Measurements from ENCODE around the gene SAMD8.

Gene SAMD8

DNA sequence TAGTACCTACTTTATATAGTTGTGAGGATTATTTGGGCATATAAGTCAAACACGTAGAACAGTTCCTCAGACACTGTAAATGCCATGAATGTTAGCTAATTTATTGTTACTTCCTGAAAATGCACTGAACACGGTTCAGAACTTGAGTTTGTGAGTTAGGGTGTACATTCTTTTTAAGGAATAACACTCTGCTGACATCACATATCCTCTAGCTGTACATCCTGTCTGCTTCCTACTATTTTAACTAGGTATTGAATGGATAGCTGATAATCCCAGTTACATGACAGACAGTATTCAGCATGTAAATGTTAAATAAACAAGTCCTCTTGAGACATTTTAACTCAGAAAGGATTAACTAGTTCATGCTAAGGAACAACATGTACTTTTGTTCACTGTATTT, 16.0 kb downstream of the SAMD8 start:
- TF ChIP-seq, protein P1, sequence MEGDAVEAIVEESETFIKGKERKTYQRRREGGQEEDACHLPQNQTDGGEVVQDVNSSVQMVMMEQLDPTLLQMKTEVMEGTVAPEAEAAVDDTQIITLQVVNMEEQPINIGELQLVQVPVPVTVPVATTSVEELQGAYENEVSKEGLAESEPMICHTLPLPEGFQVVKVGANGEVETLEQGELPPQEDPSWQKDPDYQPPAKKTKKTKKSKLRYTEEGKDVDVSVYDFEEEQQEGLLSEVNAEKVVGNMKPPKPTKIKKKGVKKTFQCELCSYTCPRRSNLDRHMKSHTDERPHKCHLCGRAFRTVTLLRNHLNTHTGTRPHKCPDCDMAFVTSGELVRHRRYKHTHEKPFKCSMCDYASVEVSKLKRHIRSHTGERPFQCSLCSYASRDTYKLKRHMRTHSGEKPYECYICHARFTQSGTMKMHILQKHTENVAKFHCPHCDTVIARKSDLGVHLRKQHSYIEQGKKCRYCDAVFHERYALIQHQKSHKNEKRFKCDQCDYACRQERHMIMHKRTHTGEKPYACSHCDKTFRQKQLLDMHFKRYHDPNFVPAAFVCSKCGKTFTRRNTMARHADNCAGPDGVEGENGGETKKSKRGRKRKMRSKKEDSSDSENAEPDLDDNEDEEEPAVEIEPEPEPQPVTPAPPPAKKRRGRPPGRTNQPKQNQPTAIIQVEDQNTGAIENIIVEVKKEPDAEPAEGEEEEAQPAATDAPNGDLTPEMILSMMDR (IDR thresholded peaks at IDR 0.05) = no peak

DNA sequence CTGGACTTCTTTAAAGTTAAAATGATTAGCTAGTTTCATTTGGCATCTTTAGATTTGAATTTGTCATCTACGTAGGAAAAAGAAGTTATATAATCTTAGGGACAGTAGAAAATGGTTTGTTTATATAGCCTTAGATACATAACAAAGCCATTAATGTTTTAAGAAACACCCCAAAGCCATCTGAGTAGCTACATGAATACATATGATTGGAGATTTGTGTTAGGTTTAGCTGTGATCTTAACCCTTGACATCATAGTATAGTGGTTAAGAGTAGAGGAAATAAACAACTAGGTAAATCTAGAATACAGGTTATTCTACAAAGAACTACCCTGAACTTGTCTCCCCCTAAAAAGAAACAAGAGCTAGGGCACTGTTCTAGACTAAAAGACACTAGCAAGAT, 18.1 kb downstream of the SAMD8 start:
- TF ChIP-seq, protein P1 (IDR thresholded peaks at IDR 0.05) = no peak

GRCh38 chr10:75136346-75136745, 24.9 kb downstream of the SAMD8 start:
- TF ChIP-seq, protein P1 (IDR thresholded peaks at IDR 0.05) = no peak

GRCh38 chr10:75137533-75138438, 26.3 kb downstream of the SAMD8 start:
- TF ChIP-seq, protein P1 (IDR thresholded peaks at IDR 0.05) = no peak

GRCh38 chr10:75140246-75140645, 28.8 kb downstream of the SAMD8 start:
- TF ChIP-seq, protein P1 (IDR thresholded peaks at IDR 0.05) = no peak

GRCh38 chr10:75143353-75143752, 31.9 kb downstream of the SAMD8 start:
- TF ChIP-seq, protein P1 (IDR thresholded peaks at IDR 0.05) = no peak

- TF ChIP-seq, protein P1 (IDR thresholded peaks at IDR 0.05) = no peak
Observed at GRCh38 chr10:75145590-75145989, 34.1 kb downstream of the SAMD8 start.

All from LNCAP (cell line).